Skin epidermis (tissue), 12 donors: ENCODE data around the gene RUVBL1.

Source experiments
- H3K27ac ChIP-seq, 21 experiments: fragments of 200-600 bp; sonication (generic) in 11 of 21; one replicate each; pipeline ENCODE4 v1.5.0; 2020; ENCODE audit warnings: mild to moderate bottlenecking in 3 of 21, inconsistent platforms in 2 of 21, moderate library complexity in 2 of 21
- H3K4me3 ChIP-seq, 7 experiments: fragments of 200-600 bp; sonication (generic) in 2 of 7; one replicate each; pipeline ENCODE4 v1.5.0; 2020; ENCODE audit warnings: inconsistent platforms in 2 of 7, mild to moderate bottlenecking in 2 of 7, moderate library complexity in 1 of 7

Gene RUVBL1

DNA sequence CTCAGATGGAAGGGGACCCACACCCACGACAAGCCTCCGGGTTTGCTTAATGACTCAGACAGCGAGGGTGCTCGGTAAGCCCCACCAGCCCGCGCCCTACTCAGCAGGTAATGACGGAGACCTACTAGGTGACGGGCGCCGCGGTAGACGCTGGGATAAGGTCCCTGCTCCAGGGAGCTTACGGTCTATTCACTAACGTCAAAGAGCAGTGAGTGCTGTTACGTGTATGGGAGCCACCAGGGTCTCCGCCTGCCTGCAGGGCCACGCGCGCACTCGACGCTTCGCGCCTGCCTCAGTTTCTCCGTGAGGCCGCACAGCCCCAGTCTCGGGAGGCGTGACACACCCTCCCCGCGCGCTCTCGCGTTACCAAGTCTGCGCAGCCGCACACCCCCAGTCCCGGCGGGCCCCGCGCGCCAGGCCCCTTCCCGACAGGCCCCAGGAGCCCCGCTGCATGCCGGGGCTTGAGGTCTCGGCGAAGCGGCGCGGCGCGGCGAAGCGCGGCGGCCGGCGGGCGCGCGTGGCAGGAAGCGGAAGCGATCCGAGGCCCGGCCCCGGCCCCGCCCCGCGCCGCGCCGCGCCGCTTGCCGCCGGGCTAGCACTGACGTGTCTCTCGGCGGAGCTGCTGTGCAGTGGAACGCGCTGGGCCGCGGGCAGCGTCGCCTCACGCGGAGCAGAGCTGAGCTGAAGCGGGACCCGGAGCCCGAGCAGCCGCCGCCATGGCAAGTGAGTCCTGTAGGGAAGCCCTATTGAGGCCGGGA, 71.6 kb downstream of the RUVBL1 start, which contains the start of gene SEC61A1:
TSS of gene SEC61A1 (plus strand) at position 601 of the 758 bp plus-strand sequence. CDS start at position 717, 116 bp downstream.
- Histone ChIP-seq H3K27ac (peak within 1 kb of the TSS; percentile 56 to 100 (median 98)), H3K4me3 (peak within 1 kb of the TSS; percentile 79 to 96 (median 95))

- Histone ChIP-seq H3K4me3 (peak overlapping the region; percentile 79 to 96 (median 95)), H3K27ac (peak overlapping the region; percentile 20 to 100 (median 87))
Measured at GRCh38 chr3:128051459-128051836, 72.2 kb downstream of the RUVBL1 start.

DNA sequence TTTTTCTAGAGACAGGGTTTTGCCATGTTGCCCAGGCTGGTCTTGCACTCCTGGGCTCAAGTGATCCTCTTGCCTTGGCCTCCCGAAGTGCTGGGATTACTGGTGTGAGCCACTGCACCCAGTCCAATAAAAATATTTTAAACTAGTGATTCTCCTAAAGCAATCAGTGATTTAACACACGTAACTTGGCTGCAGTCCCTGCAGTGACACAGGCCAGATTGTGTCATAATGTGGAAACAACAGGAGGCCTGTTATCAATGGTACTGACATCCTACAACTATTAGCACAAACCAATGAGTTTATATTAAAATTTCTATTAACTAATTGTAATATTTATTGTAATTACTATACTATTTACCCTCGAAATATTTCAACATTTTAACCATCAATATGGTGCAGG, 73.0 kb downstream of the RUVBL1 start:
- Histone ChIP-seq H3K4me3 (no peak overlapping the region), H3K27ac (no peak overlapping the region)

DNA sequence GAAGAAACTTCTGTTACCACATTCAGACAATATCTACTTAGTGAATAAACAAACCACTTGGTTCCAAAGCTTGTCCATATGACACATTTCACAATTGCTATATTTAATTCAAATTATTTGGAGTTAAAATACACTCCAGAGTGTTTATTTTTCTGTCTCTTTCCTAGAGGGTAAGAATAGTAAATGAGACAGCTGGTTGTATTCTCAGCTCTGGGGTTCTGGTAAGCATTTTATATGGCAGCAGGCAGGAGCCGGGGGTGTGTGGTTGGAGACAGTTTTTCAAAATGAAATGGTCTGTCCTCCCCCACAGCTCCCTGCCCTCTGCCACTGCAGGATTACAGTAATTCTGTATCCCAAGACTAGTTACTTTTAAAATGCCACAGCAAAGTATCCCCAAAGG, 82.3 kb downstream of the RUVBL1 start:
- no peak overlapping the region for H3K27ac ChIP-seq
- H3K4me3 ChIP-seq = no peak overlapping the region

DNA sequence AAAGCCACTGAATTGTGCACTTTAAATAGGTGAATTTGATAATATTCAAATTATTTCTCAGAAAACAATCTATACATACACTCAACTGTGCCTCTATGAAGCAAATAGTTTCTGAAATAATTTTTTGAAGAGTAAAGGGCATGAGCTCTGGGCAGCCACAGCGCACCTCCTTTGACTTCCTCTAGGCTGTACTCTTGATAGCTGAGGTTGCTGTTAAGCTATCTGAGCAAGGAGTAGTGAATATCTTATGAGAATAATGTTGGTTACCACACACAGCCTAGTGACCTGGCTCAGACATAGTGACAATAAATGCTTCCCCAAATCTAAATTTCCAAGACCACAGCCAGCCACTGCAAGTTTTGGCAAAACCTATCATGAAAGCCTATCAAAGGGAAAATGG, 83.0 kb downstream of the RUVBL1 start:
- no peak overlapping the region for H3K4me3 ChIP-seq
- H3K27ac ChIP-seq = no peak overlapping the region

- no peak overlapping the region for H3K27ac ChIP-seq
- no peak overlapping the region for H3K4me3 ChIP-seq
Measured at GRCh38 chr3:128040041-128040440, 83.6 kb downstream of the RUVBL1 start.

DNA sequence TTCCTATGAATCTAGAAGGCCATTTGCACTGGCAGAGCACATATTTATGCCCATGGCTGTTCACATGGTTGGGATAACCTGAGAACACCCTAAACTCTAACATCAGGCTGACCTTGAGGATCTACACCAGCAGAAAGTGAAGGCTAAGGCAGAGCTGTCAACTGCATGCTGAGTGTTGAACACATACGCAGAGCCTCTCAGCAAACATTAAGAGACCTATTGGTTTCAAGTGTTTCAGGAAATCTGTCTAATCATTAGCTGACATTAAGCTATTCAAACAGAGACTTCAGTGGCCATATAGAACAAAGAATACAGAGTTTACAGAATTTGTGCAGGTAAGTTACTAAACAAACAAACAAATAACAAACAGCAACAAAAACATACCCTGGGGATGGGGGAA, 87.5 kb downstream of the RUVBL1 start:
- Histone ChIP-seq H3K4me3 (no peak overlapping the region), H3K27ac (no peak overlapping the region)

DNA sequence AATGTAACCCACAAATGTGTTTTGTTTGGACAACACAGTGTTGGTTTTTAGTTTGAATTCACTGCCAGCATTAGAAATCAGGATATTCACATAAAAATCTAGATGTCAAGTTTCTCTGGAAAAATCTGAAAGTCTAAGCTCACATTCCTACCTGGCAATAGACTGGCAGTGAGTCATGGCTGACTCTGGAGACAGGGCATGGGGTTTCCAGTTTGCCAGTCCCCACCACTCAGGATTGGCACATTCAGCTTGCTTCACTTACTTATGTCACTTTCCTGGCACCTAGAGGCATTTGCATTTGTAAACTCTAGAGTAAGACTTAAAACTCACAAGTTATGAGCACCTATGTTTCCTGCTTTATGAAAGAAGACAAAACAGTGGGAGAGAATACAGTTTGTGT, 90.5 kb downstream of the RUVBL1 start:
- no peak overlapping the region for H3K4me3 ChIP-seq
- no peak overlapping the region for H3K27ac ChIP-seq
